Head of caudate nucleus (tissue), 42 donors: ENCODE data around the gene DSCAM.

ENCODE experiments used
- DNase-seq, 42 donors: peaks; one replicate each; pipeline versions ENCODE4 v3.0.0 to v3.0.0-alpha.2; 2020 to 2021; ENCODE audit warnings: mixed read lengths in 7 of 42
- intact Hi-C: fragments of 100-400 bp; cut with DNase I; formaldehyde crosslinking; loops from one replicate; pipeline ENCODE4 v1.15.0; 2022

Gene DSCAM

DNA sequence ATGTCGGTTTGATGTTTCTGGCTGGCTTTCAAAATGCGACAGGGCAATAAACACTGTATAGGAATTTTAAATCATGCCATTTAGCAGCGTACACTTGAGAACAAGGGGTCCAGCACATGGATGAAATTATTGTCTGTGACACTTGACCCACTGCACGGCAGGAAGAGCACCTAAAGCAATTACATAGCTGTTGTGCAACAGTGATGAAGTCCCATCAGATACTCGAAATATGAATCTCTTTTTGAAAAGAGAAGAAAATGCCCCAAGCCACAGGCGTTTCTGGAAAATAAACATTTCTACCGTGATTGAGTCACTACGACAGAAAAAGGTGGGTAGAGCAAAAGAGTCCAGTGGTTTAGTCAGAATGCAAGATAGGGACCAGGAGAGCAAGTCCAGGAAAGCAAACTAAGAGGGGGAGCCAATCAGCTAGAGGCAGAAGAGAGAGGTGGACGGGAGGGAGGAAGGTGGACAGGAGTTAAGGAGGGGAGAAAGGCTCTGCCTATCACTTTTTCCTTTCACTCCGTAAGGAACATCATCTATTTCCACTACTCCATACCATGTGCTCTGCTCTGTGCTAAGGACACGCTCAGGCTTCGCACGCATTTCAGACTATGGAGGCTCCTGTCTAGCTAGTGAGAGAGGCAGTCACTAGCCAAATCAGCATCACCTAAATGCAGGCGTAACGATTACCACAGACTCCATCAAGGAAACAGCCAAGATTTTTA lies 6.4 kb downstream of the DSCAM start:
- DNase-seq: no peak
- intact Hi-C loops: no loop called here

DNA sequence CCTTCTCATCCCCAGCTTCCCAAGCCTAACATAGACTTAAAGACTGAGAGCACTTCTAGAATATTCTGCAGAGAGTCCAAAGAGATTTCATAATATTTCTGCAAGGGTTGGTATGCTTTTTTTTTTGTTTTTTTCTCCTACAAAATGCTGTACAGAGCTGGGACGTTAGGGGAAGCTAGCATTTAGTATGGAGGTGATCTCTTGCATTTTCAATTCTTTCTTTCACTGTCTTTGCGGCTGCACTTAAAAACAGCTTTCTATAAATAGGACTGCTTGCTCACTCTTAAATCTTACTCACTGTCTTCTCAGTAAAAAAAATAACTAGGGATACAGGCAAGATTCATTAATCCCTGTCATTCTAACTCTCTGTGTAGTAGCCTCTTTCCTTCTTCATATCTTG lies 7.4 kb downstream of the DSCAM start:
- no peak for DNase-seq
- intact Hi-C loops: no loop called here

DNA sequence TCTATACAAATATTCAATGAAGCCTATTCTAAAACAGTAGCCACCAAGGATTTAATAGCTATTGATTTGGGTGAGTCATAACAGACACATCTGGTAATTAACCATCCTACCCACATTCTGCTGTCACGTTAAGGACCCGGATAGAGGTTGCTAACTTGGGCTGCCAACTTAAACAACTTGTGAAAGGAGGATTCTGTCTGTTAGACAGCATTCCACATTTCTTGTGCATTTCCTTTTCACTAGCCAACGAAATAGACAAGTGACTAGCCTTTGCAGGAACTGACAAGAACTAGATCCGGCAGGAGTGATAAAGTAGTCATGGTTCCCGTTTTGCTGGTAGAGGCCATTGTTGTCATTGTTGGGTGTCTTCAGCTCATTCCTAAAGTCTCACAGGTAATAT lies 9.5 kb downstream of the DSCAM start:
- intact Hi-C loops: no loop called here
- DNase-seq: no peak

DNA sequence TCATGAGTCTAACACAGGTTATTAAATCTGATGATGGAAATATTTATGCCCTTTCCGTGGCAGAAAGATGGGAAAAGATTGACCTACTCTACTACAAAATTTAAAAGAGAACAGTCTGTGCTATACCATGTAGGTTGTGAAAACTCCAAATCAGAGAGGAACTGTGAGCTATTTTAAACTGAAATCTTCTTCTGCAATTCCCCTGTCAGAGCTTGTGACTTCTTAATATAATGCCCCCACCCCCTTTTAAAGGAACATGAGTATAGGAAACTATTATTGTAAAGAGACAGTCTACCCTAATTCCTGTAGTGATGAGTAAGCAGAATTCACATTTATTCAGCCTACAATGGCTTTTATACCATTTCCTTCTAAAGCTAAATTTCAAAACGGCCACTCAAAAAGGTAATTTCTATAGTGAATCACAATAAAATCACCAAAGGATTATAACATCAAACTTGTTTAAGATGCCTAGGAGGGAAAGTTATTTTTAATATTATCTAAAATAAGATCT lies 11.7 kb downstream of the DSCAM start:
- DNase-seq: no peak
- intact Hi-C loops: no loop called here

DNA sequence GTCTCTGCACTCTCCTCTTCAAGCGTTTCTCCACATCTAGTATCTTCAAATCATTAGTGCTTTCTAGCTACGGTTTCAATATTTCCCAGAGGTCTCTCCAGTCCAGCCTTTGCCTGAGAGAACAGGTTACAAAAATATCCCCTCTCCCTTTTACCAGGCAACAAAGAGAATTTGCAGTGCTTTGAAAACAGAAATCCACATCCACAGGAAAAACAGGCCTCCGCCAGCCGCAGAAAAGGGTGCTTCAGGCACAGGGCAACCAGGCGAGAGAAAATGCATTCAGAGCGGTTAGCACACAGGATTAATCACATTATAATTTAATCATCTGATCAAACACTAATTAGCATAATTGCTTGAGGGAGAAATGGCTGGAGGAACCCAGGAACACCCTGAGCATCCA lies 13.8 kb downstream of the DSCAM start:
- intact Hi-C loops: no loop called here
- no peak for DNase-seq

DNA sequence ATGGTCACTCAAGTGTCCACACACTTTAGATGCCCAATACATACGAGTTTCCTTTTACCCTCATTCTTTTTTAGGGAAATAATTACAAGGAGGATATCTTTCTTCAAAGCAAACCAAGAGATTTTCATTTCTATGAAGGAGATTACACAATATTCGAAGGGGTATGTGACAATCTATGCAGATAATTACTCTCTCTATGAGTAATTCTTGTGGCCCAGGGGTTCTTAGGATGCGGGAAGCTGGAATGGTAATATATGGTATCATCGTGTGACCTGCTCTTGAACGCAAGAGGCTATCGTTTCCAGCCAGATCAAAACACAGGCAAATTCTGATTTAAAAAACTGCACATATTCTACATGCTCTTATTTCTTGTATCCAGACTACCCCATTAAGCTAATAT lies 14.6 kb downstream of the DSCAM start:
- intact Hi-C loops: no loop called here
- no peak for DNase-seq

DNA sequence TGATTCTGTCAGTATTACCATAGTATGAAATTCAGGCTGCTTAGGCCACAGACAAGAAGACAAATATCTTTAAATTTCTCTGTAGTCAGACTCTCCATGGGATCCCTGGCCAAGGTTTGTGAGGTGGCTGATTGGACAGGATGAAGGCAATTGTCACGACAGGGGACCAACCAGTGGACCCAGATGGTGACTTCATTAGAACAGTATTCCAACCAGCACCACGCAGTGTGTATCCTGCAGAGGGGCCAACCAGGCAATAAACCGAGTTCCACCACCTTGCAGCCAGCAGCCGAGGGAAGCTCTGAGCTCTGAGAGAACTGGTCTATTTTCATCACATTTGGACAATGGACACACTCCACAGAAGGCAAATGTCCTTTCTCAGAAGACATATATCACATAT lies 16.1 kb downstream of the DSCAM start:
- intact Hi-C loops: no loop called here
- DNase-seq: no peak

DNA sequence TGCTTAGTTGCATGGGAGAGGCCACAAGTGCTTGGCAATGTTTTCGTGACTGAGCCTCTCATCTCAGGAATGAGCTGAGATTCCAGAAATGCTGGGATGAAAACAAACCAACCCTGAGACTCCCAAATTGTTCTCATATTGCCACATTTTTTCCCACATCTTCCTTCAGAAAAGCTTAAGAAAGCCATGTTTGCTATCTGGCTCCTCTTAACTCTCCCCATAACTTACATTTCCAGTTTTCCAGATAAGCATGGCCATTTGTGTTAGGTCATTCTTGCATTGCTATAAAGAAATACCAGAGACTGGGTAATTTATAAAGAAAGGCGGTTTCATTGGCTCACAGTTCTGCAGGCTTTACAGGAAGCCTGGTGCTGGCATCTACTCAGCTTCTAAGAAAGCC lies 17.2 kb downstream of the DSCAM start:
- no peak for DNase-seq
- intact Hi-C loops: no loop called here

DNA sequence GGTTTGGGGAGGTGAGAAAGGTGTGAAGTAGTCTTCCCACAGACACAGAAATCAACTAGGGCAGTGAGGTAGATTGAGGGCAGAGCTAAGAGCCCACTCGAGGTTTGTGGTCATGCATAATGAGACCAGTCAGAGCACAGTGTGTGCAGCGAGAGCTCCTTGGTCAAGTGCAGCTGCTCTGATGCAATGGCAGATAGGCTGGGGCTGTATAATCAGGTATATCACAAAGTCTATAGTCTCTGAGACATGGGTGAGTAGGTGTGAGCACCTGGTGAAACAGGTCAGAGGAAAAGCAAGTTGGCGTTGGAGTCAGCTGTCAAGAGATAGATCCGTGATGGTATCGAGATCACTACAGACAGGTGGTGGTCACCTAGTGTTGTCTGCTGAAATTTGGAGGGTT lies 17.6 kb downstream of the DSCAM start:
- DNase-seq: no peak
- intact Hi-C loops: no loop called here

DNA sequence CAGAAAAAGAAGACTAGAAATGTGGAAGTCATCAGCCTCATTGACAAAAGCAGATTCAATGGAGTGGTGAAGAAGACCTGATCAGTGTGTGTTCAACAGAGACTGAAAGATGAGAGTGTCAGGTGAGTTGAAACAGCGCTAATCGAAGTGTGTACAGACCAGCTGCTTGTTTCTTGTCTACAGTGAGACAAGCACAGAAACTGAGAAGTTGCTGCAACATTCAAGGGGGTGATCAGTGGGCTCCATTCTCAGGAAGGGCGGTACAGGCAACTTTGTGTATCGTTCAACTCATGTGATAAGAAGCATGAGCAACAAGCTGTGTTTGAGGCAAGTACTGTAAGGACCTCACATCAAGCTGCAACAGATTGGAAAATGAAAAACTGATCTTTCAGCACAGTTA lies 19.4 kb downstream of the DSCAM start:
- intact Hi-C loops: no loop called here
- no peak for DNase-seq

DNA sequence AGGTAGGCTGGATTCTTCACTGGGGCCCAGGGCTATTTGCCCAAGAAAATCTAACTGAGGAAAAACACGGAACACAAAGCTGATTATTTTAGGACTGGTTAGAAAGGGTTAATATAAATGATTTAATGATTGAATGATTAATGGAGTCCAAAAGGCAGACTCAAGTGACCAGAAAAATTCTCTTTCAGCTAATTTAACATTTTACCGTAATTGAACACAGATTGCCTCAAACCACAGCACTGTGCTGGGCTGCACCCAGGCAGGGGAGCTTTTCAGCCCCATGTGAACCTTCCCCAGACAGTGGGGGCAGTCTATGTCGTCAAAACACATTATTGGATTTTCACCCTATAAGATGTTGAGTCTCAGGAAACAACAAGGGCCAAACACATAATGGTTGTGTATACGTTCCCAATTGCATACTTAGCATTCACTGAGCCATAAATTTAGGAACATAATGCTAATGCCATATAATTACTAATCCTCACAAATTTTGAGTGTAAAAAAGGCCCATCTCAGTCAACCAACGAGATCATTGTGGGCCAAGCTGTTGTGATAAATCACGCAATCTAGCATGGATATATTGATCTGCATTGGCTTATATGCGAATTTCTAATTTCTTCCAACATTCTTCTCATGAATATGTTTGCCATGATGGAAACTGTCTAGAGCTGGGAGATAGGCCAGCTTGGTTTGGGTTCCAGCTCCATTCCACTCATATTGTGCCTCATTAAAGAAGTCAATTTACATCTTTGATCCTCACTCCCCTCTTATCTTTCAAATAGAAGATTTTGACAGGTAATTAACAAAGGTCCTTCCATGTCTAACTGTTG lies 27.7 kb downstream of the DSCAM start:
- DNase-seq: no peak
- intact Hi-C loops: no loop called here

DNA sequence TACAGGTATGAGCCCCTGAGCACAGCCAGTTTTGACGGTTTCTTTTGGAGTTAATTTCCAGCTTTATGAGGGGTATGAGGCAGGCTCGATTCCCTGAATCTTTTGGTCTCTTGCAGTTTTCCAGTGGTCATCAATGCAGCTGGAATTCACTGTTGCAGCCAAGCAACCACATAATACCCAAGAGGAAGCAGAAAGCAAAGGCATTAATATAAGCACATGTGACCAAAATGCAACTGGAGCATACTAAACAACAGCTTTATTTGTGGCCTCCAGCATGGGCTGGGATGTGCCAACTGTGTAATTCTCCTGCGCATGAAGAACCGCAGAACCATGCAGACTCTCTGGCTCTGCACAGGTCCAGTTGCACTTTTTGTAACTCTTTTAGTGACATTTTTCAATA lies 33.0 kb downstream of the DSCAM start:
- no peak for DNase-seq
- intact Hi-C loops: no loop called here

DNA sequence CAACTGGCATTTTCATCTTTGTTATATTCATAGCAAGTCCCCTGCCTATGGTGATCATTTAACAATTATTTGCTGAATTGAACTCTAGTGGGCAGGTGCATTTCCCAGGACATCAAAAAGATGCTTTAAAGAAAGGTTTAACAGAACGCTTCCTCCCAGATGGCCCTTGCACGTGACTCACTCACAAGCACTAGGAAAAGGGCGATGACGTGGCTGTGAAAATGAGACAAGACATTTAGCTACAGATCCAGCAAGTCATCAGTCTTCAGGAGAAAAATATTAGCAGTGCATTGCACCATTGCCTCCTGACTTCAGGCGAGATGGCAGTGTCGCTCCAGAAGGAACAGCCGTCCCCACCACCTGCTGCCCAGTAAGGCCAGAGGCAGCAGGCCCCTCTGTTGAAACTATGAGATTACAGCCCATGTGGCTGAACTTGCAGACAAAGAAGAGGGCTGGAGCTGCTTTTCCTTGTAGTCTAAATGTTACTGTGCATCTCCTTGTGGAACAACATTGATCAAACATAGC lies 37.2 kb downstream of the DSCAM start:
- intact Hi-C loops: no loop called here
- DNase-seq: no peak

DNA sequence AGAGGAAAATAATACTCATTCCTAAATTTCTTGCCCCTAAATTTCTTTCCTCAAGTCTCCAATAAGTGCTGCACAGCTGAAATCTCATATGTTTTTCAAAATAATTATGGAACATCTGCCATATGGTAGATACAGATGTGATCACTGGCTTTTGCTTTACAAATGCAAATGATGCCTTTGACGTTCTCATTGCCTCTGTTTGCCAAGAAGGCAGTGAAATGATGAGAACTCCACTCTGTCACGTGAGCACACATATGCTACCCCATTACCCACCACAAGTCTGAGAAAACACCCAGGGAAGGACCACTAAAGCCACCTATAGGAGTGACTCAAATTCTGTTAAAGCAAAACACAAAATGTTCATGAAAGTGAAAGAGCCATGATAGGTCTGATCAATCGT lies 43.9 kb downstream of the DSCAM start:
- intact Hi-C loops: no loop called here
- no peak for DNase-seq

DNA sequence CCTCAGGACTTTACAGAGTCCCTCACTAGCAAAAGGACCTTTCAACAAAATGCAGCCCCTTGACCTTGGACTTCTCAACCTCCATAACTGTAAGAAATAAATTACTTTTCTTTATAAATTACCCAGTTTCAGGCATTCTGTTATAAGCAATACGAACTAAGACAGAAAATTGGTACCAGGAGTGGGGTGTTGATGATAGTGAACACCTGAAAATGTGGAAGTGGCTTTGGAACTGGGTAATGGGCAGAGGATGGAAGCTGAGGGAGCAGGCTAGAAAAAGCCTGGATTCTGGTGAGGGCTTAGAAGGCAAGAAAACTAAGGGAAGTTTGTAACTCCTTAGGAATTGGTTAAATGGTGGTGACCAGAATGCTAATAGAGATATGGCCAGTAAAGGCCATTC lies 46.8 kb downstream of the DSCAM start:
- DNase-seq: no peak
- intact Hi-C loops: no loop called here

DNA sequence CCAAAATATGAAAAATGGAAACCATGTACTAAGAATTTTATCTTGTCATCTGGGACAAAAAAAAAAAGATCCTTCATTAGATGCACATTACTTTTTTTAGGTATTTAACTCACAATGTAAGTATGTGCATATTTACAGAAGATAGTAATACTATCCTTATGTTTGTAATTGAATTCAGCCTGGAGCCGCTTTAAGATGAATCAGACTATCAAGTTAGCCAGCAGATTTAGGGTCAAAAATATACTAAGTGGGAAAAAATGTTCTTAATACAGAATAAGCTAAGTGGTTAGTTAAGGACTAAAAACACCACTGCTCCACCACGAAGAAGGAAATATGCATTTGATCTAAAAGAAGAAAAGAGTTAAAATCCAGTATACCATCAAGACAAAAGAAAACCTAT lies 49.1 kb downstream of the DSCAM start:
- intact Hi-C loops: no loop called here
- no peak for DNase-seq

DNA sequence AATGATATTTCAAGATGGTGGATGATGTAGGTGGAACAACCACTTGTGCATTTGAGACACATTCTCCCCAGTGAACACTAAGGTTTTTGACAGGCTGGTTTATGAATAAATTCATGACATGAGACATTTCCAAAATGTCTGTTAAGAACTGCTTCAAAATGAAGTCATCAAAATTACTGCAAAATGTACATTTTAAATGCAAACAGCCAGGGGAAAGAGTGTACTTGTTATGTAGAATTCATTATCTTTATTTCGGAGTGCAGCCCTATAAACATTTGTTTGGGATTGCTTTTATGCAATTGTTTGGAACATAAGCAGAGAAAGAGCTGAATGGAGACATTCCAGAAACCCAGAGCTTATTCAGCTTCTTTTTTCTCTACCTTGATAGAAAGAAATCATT lies 49.5 kb downstream of the DSCAM start:
- intact Hi-C loops: no loop called here
- DNase-seq: no peak

DNA sequence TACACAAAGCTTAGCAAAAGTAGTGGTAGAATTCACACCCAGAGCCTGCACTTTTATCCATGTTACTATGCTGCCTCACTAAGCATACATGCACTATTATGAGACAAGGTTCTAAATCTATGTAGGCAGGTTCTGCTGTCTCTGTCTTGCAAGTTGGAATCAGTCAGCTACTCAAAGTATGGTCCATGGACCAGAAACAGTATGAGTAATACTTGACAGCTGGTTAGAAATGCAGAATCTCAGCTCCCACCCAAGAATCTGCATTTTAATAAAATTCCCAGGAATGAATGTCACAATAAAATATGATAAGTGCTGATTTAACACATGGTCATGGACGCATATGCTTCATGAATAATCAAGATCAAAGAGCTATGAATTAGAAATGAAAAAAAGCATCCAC lies 50.5 kb downstream of the DSCAM start:
- no peak for DNase-seq
- intact Hi-C loops: no loop called here

DNA sequence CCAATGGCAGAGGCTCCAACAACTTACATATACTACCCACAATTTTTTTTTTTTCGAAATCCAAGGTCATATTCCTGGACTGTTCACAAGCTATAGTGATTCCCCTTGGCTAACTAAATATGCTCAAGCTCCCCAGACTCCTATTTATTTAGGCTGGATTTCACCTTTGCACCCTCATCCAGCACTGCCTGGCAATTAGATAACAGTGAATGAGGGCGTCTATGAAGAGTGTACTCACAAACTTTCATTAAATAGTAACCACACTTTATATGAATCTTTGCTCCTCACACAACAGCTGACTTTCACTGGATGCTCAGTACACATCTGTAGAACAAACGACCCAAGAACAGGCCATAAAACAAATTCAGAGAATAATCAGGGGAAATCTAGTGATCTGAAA lies 51.6 kb downstream of the DSCAM start:
- intact Hi-C loops: no loop called here
- DNase-seq: no peak

DNA sequence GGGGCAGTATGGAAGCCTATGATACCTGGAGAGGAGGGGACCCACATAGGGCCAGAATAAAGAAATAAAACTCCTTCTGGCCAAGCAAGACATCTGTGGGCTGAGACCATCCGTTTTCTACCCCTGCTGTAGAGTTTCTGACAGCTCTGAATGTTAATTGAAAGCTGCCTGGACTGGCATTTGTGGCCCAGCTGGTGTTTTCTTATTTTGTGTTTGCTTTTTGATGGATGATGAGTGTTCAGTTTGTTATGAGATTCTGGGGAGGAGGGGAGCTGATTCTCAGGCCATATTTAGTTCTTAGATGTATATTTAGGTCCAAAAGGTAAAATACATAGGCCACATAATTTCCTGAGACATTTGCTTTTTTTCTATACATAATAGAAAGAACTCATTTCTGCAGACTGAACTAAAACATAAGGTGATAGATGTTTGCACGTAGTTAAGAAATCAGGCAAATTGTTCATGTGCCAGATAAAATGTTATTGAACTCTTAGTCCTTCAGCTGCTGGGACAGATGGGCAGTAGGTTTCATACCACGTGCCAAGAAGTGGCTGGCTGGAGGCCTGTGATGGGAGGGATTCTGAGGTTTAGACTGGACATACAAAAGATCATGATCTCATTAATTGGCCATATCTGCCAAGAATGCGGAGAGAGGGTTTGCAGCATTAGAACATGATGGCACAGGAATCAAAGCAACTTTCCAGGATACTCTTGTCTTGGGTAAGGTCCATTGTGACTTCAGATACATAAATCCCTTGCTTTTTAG lies 54.1 kb downstream of the DSCAM start:
- intact Hi-C loops: no loop called here
- DNase-seq: no peak
